Neural progenitor cell (in vitro differentiated cells): ENCODE measurements around the gene GSDME. TPM values are rescaled to one million over a fixed set of nuclear protein-coding genes. Genes with fewer than 3 reads are reported as not detected.
A peak's percentile ranks its signal among the peaks of the same experiment; 100 is the strongest.

ENCODE experiments used
- DNase-seq: peaks from one replicate; pipeline ENCODE4 v3.0.0-alpha.2; 2016; ENCODE audit warnings: low spot score
- H2AFZ ChIP-seq: fragments of 200-600 bp; sonication (generic); replicated peaks from 2 replicates; pipeline ENCODE4 v1.6.1; 2016; ENCODE audit warnings: antibody characterized with exemption
- H3F3A ChIP-seq: fragments of 200-600 bp; sonication (generic); 2 replicates; pipeline ENCODE4 v1.6.1; 2016; ENCODE audit warnings: antibody characterized with exemption, low read depth
- H3K27ac ChIP-seq: fragments of 200-600 bp; sonication (generic); 2 replicates; pipeline ENCODE4 v1.5.1; 2016; ENCODE audit warnings: mild to moderate bottlenecking
- H3K27me3 ChIP-seq: fragments of 200-600 bp; sonication (generic); 2 replicates; pipeline ENCODE4 v1.6.1; 2016; ENCODE audit warnings: mild to moderate bottlenecking, moderate library complexity
- H3K36me3 ChIP-seq: fragments of 200-600 bp; sonication (generic); 2 replicates; pipeline ENCODE4 v1.5.1; 2016
- H3K4me1 ChIP-seq: fragments of 200-600 bp; sonication (generic); 2 replicates; pipeline ENCODE4 v1.6.1; 2016; ENCODE audit warnings: mixed run types
- H3K4me2 ChIP-seq: fragments of 200-600 bp; sonication (generic); 2 replicates; pipeline ENCODE4 v1.6.1; 2016
- H3K4me3 ChIP-seq: fragments of 200-600 bp; sonication (generic); 2 replicates; pipeline ENCODE4 v1.5.1; 2016
- H3K79me2 ChIP-seq: fragments of 200-600 bp; sonication (generic); 2 replicates; pipeline ENCODE4 v1.6.1; 2016; ENCODE audit warnings: low read depth
- H3K9ac ChIP-seq: fragments of 200-600 bp; sonication (generic); 2 replicates; pipeline ENCODE4 v1.6.1; 2016
- H3K9me3 ChIP-seq: fragments of 200-600 bp; sonication (generic); 2 replicates; pipeline ENCODE4 v1.5.1; 2016; ENCODE audit warnings: low read depth
- H4K20me1 ChIP-seq: fragments of 200-600 bp; sonication (generic); 2 replicates; pipeline ENCODE4 v1.6.1; 2016; ENCODE audit warnings: low read depth
- H3K27ac Mint-ChIP-seq: 3 replicates; pipeline ENCODE4 v1.8.0; 2021; ENCODE audit warnings: mixed read lengths
- H3K27me3 Mint-ChIP-seq: 2 replicates; pipeline ENCODE4 v1.8.0; 2022; ENCODE audit warnings: low read depth, mild to moderate bottlenecking, inconsistent platforms, moderate library complexity, mixed read lengths; ENCODE audit not compliant: insufficient read depth
- H3K36me3 Mint-ChIP-seq: 3 replicates; pipeline ENCODE4 v1.8.0; 2021; ENCODE audit warnings: mixed read lengths
- H3K4me1 Mint-ChIP-seq: 3 replicates; pipeline ENCODE4 v1.8.0; 2021; ENCODE audit warnings: mixed read lengths
- H3K4me3 Mint-ChIP-seq: 3 replicates; pipeline ENCODE4 v1.8.0; 2021; ENCODE audit warnings: mild to moderate bottlenecking, moderate library complexity, mixed read lengths
- H3K9me3 Mint-ChIP-seq: 3 replicates; pipeline ENCODE4 v1.8.0; 2020; ENCODE audit warnings: mixed read lengths
- CTCF ChIP-seq: fragments of 200-600 bp; sonication (generic); IDR thresholded peaks from 2 replicates; pipeline ENCODE4 v1.5.1; 2017; ENCODE audit warnings: antibody characterized with exemption, mild to moderate bottlenecking
- EZH2 ChIP-seq: fragments of 200-600 bp; sonication (generic); IDR thresholded peaks from 2 replicates; pipeline ENCODE4 v1.6.1; 2017; ENCODE audit warnings: antibody characterized with exemption, mild to moderate bottlenecking, moderate library complexity
- EZH2phosphoT487 ChIP-seq: fragments of 200-600 bp; sonication (generic); IDR thresholded peaks from 2 replicates; pipeline ENCODE4 v1.6.1; 2017; ENCODE audit warnings: antibody characterized with exemption
- total RNA-seq: library from RNA; depleted of rRNA; stranded (reverse); fragments of >200 nt; gene quantifications from 2 replicates; pipeline ENCODE4 v1.2.3, GENCODE V29; 2015; ENCODE audit warnings: low replicate concordance

GSDME gene
- total RNA-seq, 1 donor from 2014 or later, result 15.5 TPM

- Histone ChIP-seq H3K36me3 (no peaks in the 10 kb centered on the region), H3K9ac (no peak overlapping the region), H3K79me2 (no peaks in the 10 kb centered on the region), H3K4me3 (no peak overlapping the region), H3K4me2 (peak overlapping the region; percentile 24), H2AFZ (no peak overlapping the region), H3K27me3 (no peaks in the 10 kb centered on the region), H3K27ac (no peak overlapping the region), H3K9me3 (no peaks in the 10 kb centered on the region), H4K20me1 (peaks cover 9% of the 10 kb centered on the region), H3K4me1 (peaks cover 31% of the 10 kb centered on the region), H3F3A (peaks cover 10% of the 10 kb centered on the region)
- Mint-ChIP-seq H3K27me3 (peaks cover 4% of the 10 kb centered on the region), H3K9me3 (no peaks in the 10 kb centered on the region), H3K4me3 (no peak overlapping the region), H3K36me3 (peaks cover 8% of the 10 kb centered on the region), H3K4me1 (peaks cover 31% of the 10 kb centered on the region), H3K27ac (no peak overlapping the region)
- no peak for DNase-seq
- TF ChIP-seq EZH2 (no peak), EZH2phosphoT487 (no peak), CTCF (no peak)
These were observed 55.7 kb downstream of the GSDME start for GRCh38 chr7:24701261-24702235.

- H2AFZ ChIP-seq, result no peak overlapping the region
- H3K36me3 ChIP-seq, result no peaks in the 10 kb centered on the region
- peaks cover 12% of the 10 kb centered on the region for H3K36me3 Mint-ChIP-seq
- peaks cover 9% of the 10 kb centered on the region for H4K20me1 ChIP-seq
- peaks cover 10% of the 10 kb centered on the region for H3F3A ChIP-seq
- no peak overlapping the region for H3K27ac Mint-ChIP-seq
- H3K27me3 ChIP-seq, result no peaks in the 10 kb centered on the region
- no peaks in the 10 kb centered on the region for H3K9me3 Mint-ChIP-seq
- H3K4me3 Mint-ChIP-seq, result no peak overlapping the region
- TF ChIP-seq CTCF, result no peak
- no peak for TF ChIP-seq EZH2phosphoT487
- no peak for TF ChIP-seq EZH2
- no peak overlapping the region for H3K27ac ChIP-seq
- H3K27me3 Mint-ChIP-seq, result peaks cover 4% of the 10 kb centered on the region
- H3K4me1 ChIP-seq, result peaks cover 31% of the 10 kb centered on the region
- no peaks in the 10 kb centered on the region for H3K79me2 ChIP-seq
- peak overlapping the region; percentile 24 for H3K4me2 ChIP-seq
- no peaks in the 10 kb centered on the region for H3K9me3 ChIP-seq
- peaks cover 31% of the 10 kb centered on the region for H3K4me1 Mint-ChIP-seq
- H3K9ac ChIP-seq, result no peak overlapping the region
- H3K4me3 ChIP-seq, result no peak overlapping the region
- DNase-seq, result peak; percentile 63
These were observed 56.6 kb downstream of the GSDME start for GRCh38 chr7:24700521-24701260.

GRCh38 chr7:24698531-24699266, 58.6 kb downstream of the GSDME start:
- peaks cover 4% of the 10 kb centered on the region for H3K27me3 Mint-ChIP-seq
- Histone ChIP-seq H3K27me3 (no peaks in the 10 kb centered on the region), H2AFZ (no peak overlapping the region), H3K4me1 (peaks cover 31% of the 10 kb centered on the region), H3K4me2 (no peak overlapping the region), H3K9me3 (no peaks in the 10 kb centered on the region), H3F3A (peaks cover 10% of the 10 kb centered on the region), H3K36me3 (no peaks in the 10 kb centered on the region), H3K4me3 (no peak overlapping the region), H4K20me1 (peaks cover 9% of the 10 kb centered on the region), H3K27ac (no peak overlapping the region), H3K79me2 (no peaks in the 10 kb centered on the region), H3K9ac (no peak overlapping the region)
- no peaks in the 10 kb centered on the region for H3K9me3 Mint-ChIP-seq
- no peak overlapping the region for H3K4me3 Mint-ChIP-seq
- H3K4me1 Mint-ChIP-seq, result peaks cover 26% of the 10 kb centered on the region
- H3K27ac Mint-ChIP-seq, result peak overlapping the region; percentile 51
- TF ChIP-seq EZH2 (no peak), EZH2phosphoT487 (no peak), CTCF (no peak)
- DNase-seq, result no peak
- H3K36me3 Mint-ChIP-seq, result peaks cover 17% of the 10 kb centered on the region
